ENCODE data around the gene NEK6. TPM values are rescaled to one million over a fixed set of nuclear protein-coding genes. Genes with fewer than 3 reads are reported as not detected.

Gene NEK6
- total RNA-seq, 1 donor from 2014 or later, result 125 TPM

- H3K4me1 ChIP-seq, result peaks cover 75% of the 10 kb centered on the region
- TF ChIP-seq CTCF (IDR thresholded peaks at IDR 0.05), result no peak
- peak overlapping the region; percentile 67 for H3K27ac ChIP-seq
- H3K4me3 ChIP-seq, result no peak overlapping the region
- no peaks in the 10 kb centered on the region for H3K9me3 ChIP-seq
- H3K36me3 ChIP-seq, result no peaks in the 10 kb centered on the region
- intact Hi-C loops (cut with DNase I), result no loop called here
- DNase-seq (no peak), ATAC-seq (peak; percentile 47 to 64)
- H3K27me3 ChIP-seq (ENCODE audit: low read depth), result no peaks in the 10 kb centered on the region
These were observed 36.8 kb upstream of the NEK6 start for GRCh38 chr9:124220946-124221451.

DNA sequence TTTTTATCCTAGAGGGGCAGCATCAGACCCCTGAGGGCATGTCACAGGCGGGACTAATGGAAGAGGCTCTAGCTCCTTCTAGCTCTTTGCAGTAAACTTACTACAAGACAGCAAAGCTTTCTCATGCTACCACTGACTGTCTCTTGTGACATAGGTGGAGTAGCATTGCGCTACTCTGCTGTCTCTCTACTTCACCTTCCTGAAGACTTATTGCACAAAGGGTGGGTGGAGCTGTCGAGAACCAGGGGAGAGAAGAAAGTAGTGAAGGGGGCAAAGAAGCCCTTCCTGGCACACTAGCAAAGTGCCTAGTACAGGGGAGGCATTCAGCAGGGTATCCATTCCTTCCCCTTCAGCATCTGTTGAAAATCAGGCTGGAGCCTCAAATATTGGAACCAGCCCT, 36.1 kb upstream of the NEK6 start:
- Histone ChIP-seq H3K4me3 (no peak overlapping the region), H3K4me1 (peaks cover 69% of the 10 kb centered on the region), H3K9me3 (no peaks in the 10 kb centered on the region), H3K36me3 (no peaks in the 10 kb centered on the region), H3K27me3 (ENCODE audit: low read depth) (no peaks in the 10 kb centered on the region), H3K27ac (peak overlapping the region; percentile 67)
- intact Hi-C loops (cut with DNase I), result no loop called here
- ATAC-seq, result no peak
- no peak for TF ChIP-seq CTCF (IDR thresholded peaks at IDR 0.05)
- DNase-seq, result no peak

DNA sequence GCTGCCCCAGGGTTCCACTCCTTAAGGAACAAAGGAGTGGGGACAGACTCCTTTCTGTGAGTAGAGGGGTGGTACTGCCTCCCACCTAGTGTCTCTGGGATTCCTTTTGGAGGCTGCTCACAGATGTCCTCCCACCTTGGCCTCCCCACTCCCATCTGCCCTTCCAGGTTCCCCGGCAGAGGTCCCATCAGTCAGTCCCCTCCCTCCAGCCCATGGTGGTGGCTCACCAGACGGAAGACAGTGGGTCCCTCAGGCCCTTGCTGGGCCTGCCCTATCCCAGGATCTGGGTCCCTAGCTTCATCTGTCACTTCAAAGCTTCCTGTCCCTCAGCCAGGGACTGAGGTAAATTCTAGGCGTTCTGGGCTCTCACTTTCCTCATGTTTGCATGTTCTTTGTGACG, 35.6 kb upstream of the NEK6 start:
- no peak overlapping the region for H3K4me3 ChIP-seq
- H3K4me1 ChIP-seq, result peaks cover 66% of the 10 kb centered on the region
- no peak for TF ChIP-seq CTCF (IDR thresholded peaks at IDR 0.05)
- no peaks in the 10 kb centered on the region for H3K36me3 ChIP-seq
- no peaks in the 10 kb centered on the region for H3K27me3 ChIP-seq (ENCODE audit: low read depth)
- no peak for ATAC-seq
- intact Hi-C loops (cut with DNase I), result no loop called here
- H3K27ac ChIP-seq, result peak overlapping the region; percentile 41
- DNase-seq, result no peak
- H3K9me3 ChIP-seq, result no peaks in the 10 kb centered on the region

GRCh38 chr9:124222918-124223720, 34.6 kb upstream of the NEK6 start:
- Histone ChIP-seq H3K9me3 (no peaks in the 10 kb centered on the region), H3K27ac (peak overlapping the region; percentile 48), H3K4me1 (peaks cover 58% of the 10 kb centered on the region), H3K4me3 (no peak overlapping the region), H3K27me3 (ENCODE audit: low read depth) (no peaks in the 10 kb centered on the region), H3K36me3 (no peaks in the 10 kb centered on the region)
- DNase-seq (peak; percentile 91), ATAC-seq (peak; percentile 78 to 82)
- TF ChIP-seq CTCF (IDR thresholded peaks at IDR 0.05), result no peak
- intact Hi-C loops (cut with DNase I), result no loop called here

- DNase-seq, result no peak
- Histone ChIP-seq H3K4me1 (peaks cover 31% of the 10 kb centered on the region), H3K4me3 (no peak overlapping the region), H3K27me3 (ENCODE audit: low read depth) (no peaks in the 10 kb centered on the region), H3K27ac (no peak overlapping the region), H3K9me3 (no peaks in the 10 kb centered on the region), H3K36me3 (no peaks in the 10 kb centered on the region)
- intact Hi-C loops (cut with DNase I), result no loop called here
- TF ChIP-seq CTCF (IDR thresholded peaks at IDR 0.05), result no peak
- no peak for ATAC-seq
These were observed 31.8 kb upstream of the NEK6 start for GRCh38 chr9:124225945-124226344.

Data from lower lobe of right lung (tissue), 2 donors.